Measurements from ENCODE around the gene FARS2. TPM values are rescaled to one million over a fixed set of nuclear protein-coding genes. Genes with fewer than 3 reads are reported as not detected.
A peak's percentile ranks its signal among the peaks of the same experiment; 100 is the strongest.

The FARS2 gene
- total and polyA plus RNA-seq, 11 donors = 11.4 to 24.6 (median 20.5) TPM

DNA sequence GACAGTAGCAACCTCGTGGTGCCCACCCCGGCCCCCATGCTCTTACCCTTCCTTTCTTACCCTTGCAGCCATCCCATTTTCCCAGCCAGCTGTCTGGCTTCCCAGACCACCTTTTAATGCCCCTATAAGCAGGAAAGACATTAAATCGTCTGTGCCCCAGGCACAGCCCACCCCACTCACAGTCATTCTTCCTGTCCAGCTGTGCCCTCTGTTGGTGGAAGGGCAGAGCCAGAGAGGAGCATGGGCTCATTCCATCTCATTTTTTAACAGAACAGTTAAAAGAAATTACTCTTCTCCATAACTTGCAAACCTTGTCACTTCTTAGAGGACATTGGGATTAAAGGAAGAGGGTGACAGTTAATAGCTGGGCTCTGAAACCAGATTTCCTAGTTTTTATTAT, 504.9 kb downstream of the FARS2 start:
- peaks cover 0 to 24% (median 0%) of the 10 kb centered on the region in 12 donors for H3K9me3 ChIP-seq
- TF ChIP-seq POLR2A (IDR thresholded peaks at IDR 0.05) = no peak
- TF ChIP-seq, protein P1, sequence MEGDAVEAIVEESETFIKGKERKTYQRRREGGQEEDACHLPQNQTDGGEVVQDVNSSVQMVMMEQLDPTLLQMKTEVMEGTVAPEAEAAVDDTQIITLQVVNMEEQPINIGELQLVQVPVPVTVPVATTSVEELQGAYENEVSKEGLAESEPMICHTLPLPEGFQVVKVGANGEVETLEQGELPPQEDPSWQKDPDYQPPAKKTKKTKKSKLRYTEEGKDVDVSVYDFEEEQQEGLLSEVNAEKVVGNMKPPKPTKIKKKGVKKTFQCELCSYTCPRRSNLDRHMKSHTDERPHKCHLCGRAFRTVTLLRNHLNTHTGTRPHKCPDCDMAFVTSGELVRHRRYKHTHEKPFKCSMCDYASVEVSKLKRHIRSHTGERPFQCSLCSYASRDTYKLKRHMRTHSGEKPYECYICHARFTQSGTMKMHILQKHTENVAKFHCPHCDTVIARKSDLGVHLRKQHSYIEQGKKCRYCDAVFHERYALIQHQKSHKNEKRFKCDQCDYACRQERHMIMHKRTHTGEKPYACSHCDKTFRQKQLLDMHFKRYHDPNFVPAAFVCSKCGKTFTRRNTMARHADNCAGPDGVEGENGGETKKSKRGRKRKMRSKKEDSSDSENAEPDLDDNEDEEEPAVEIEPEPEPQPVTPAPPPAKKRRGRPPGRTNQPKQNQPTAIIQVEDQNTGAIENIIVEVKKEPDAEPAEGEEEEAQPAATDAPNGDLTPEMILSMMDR (IDR thresholded peaks at IDR 0.05) = peak in 8 of 12 donors; percentile 24 to 51 (median 38)
- ATAC-seq (peak in 1 of 4 donors; percentile 22), DNase-seq (no peak)
- H3K4me1 ChIP-seq = peaks cover 0 to 47% (median 25%) of the 10 kb centered on the region in 12 donors
- no peaks in the 10 kb centered on the region for H3K36me3 ChIP-seq
- H3K4me3 ChIP-seq = no peak overlapping the region
- 63 to 76% (median 70%) methylated on average over 3 of the region's 3 CpGs for WGBS, 4 donors
- H3K27me3 ChIP-seq = no peaks in the 10 kb centered on the region
- intact Hi-C loops (cut with DNase I) = loop anchor here in 7 of 10 donors (5.0 to 10.0 kb wide), 5 partner anchors 129 to 294 kb away; no protein-coding TSS in a partner anchor
- peak overlapping the region in 8 of 12 donors; percentile 74 to 94 (median 86) for H3K27ac ChIP-seq

DNA sequence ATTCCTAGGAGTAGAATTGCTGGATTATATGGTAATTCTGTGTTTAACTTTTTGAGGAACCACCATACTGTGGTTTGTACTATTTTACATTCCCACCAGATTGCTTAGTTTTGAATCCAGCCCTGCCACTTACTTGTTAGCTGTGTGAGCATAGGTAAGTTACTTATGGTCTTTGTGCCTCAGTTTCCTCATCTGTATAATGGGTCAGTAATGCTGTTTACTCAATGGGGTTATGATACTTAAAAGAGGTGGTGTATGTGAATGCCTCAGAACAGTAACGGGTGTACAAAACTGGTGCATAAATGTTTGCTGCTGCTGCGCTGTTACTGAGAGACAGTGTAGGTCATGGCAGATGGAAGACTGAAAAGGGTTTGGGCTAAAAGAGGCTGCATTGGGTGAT, 506.2 kb downstream of the FARS2 start:
- DNase-seq (no peak), ATAC-seq (no peak)
- Histone ChIP-seq H3K27ac (no peak overlapping the region), H3K4me3 (no peak overlapping the region), H3K9me3 (peaks cover 0 to 24% (median 0%) of the 10 kb centered on the region in 12 donors), H3K4me1 (peaks cover 0 to 45% (median 22%) of the 10 kb centered on the region in 12 donors), H3K36me3 (peaks cover 0 to 3% (median 0%) of the 10 kb centered on the region in 9 donors), H3K27me3 (no peaks in the 10 kb centered on the region)
- 95 to 100% (median 98%) methylated on average over 2 of the region's 2 CpGs for WGBS, 4 donors
- TF ChIP-seq, protein P1 (IDR thresholded peaks at IDR 0.05) = no peak
- no peak for TF ChIP-seq POLR2A (IDR thresholded peaks at IDR 0.05)
- intact Hi-C loops (cut with DNase I) = loop anchor here in 7 of 10 donors (5.0 to 10.0 kb wide), 5 partner anchors 130 to 295 kb away; no protein-coding TSS in a partner anchor

DNA sequence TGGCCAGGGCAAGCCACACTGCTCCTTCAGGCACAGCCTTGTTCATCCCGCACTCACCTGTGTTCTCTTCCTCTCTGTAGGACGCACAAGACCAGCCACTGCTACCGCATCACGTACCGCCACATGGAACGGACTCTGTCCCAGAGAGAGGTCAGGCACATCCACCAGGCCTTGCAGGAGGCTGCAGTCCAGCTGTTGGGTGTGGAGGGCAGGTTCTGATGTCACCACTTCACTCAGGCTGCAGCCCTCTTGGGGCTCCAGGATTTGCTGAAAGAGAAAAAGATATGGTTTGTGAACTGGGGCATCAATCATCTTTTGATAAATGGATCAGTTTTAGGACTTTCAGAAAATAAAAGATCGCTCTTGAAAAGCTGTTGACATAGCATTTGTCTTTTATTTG, 509.9 kb downstream of the FARS2 start:
- H3K27ac ChIP-seq = no peak overlapping the region
- intact Hi-C loops (cut with DNase I) = no loop called here
- WGBS, 4 donors = 97 to 99% (median 98%) methylated on average over 7 of the region's 7 CpGs
- TF ChIP-seq POLR2A (IDR thresholded peaks at IDR 0.05) = no peak
- TF ChIP-seq, protein P1 (IDR thresholded peaks at IDR 0.05) = no peak
- H3K9me3 ChIP-seq = peaks cover 0 to 24% (median 0%) of the 10 kb centered on the region in 12 donors
- peaks cover 0 to 3% (median 0%) of the 10 kb centered on the region in 9 donors for H3K36me3 ChIP-seq
- ATAC-seq (no peak), DNase-seq (no peak)
- H3K27me3 ChIP-seq = no peaks in the 10 kb centered on the region
- no peak overlapping the region for H3K4me3 ChIP-seq
- H3K4me1 ChIP-seq = peaks cover 0 to 8% (median 0%) of the 10 kb centered on the region in 12 donors

DNA sequence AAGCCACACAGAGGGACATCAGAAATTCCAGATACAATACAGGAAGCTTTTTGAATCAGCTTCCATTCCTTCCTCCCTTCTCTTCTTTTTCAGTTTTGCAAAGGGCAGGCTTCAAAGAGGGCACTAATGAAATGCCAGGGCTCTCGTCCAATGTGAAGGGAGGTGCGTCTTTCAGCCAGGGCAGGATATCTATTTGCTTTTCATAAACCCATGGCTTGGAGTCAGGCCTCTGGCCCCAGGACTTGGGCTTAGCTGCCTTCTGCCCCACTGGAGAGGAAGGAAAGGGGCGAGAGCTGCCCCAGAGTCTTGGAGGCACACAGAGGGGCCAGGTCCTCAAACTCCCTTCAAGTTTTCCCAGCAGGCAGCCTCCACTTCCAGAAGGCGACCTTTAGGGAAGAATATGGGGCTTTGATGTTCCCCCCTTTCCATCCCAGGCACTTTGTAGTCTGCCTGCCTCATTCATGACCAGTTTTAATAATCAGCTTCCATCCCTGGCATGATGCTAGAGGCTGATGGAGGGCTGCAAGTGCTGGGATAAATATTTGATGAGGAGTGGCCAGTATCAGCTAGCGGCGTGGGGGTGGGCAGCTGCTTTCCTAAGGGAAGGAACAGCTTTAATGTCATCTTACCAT, 510.6 kb downstream of the FARS2 start:
- Histone ChIP-seq H3K9me3 (peaks cover 0 to 18% (median 0%) of the 10 kb centered on the region in 12 donors), H3K4me3 (no peak overlapping the region), H3K27me3 (no peaks in the 10 kb centered on the region), H3K27ac (no peak overlapping the region), H3K36me3 (peaks cover 0 to 3% (median 0%) of the 10 kb centered on the region in 9 donors), H3K4me1 (peaks cover 0 to 7% (median 0%) of the 10 kb centered on the region in 12 donors)
- intact Hi-C loops (cut with DNase I) = no loop called here
- TF ChIP-seq, protein P1 (IDR thresholded peaks at IDR 0.05) = no peak
- TF ChIP-seq POLR2A (IDR thresholded peaks at IDR 0.05) = no peak
- 84 to 89% (median 87%) methylated on average over 6 of the region's 6 CpGs for WGBS, 4 donors
- DNase-seq (no peak), ATAC-seq (peak in 3 of 4 donors; percentile 53 to 57 (median 53))
